ENCODE measurements around the gene EXOSC7.

DNA sequence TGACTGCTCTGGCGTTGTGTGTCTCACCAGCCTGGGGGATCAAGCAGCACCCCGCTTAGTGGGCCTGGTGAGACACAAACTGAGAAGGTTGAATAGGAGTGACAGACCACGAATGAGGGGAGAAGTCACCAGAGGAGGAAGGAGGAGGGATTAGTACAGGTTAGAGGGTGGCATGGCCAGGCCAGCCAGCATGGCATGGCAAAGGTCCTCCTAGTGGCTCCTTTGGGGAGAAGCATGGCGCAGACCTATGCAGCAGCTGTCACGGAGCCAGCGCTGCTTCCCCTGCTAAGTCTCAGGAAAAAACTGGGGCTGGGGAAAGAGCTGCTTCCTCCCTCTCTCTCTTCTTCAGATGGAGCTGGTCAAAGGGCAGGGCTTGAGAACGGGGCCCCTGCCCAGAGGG, 48.7 kb upstream of the EXOSC7 start:
- TF ChIP-seq, protein P1, sequence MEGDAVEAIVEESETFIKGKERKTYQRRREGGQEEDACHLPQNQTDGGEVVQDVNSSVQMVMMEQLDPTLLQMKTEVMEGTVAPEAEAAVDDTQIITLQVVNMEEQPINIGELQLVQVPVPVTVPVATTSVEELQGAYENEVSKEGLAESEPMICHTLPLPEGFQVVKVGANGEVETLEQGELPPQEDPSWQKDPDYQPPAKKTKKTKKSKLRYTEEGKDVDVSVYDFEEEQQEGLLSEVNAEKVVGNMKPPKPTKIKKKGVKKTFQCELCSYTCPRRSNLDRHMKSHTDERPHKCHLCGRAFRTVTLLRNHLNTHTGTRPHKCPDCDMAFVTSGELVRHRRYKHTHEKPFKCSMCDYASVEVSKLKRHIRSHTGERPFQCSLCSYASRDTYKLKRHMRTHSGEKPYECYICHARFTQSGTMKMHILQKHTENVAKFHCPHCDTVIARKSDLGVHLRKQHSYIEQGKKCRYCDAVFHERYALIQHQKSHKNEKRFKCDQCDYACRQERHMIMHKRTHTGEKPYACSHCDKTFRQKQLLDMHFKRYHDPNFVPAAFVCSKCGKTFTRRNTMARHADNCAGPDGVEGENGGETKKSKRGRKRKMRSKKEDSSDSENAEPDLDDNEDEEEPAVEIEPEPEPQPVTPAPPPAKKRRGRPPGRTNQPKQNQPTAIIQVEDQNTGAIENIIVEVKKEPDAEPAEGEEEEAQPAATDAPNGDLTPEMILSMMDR (IDR thresholded peaks at IDR 0.05), result no peak
- no peak for TF ChIP-seq POLR2A (IDR thresholded peaks at IDR 0.05)
- no peak for TF ChIP-seq EP300 (IDR thresholded peaks at IDR 0.05)
